ENCODE results near the gene WDPCP. TPM values are rescaled to one million over a fixed set of nuclear protein-coding genes. Genes with fewer than 3 reads are reported as not detected.
"Not testable (repeated sequence)": the region's sequence is repeated elsewhere in the genome, so short reads cannot be mapped to it uniquely, and the experiment has no call there.

Gene WDPCP
- polyA plus RNA-seq, 12 donors: 6.2 to 12.8 (median 9.5) TPM; not detected in 1

- no peak for DNase-seq
Measured at GRCh38 chr2:63465633-63466032, 122.6 kb downstream of the WDPCP start.

GRCh38 chr2:63463142-63463541 is 125.1 kb downstream of the WDPCP start:
- no peak for DNase-seq

- no peak for DNase-seq
Measured at GRCh38 chr2:63446658-63447057, 141.6 kb downstream of the WDPCP start.

GRCh38 chr2:63444565-63445288 is 143.6 kb downstream of the WDPCP start:
- DNase-seq: no peak

GRCh38 chr2:63440612-63441011 is 147.7 kb downstream of the WDPCP start:
- no peak for DNase-seq

GRCh38 chr2:63438181-63438580 is 150.1 kb downstream of the WDPCP start:
- no peak for DNase-seq

GRCh38 chr2:63436488-63436887 is 151.8 kb downstream of the WDPCP start:
- DNase-seq: no peak

- DNase-seq: no peak
Measured at GRCh38 chr2:63435070-63435469, 153.2 kb downstream of the WDPCP start.

- DNase-seq: no peak
Measured at GRCh38 chr2:63434024-63435001, 154.0 kb downstream of the WDPCP start.

GRCh38 chr2:63432373-63432772 is 155.9 kb downstream of the WDPCP start:
- DNase-seq: no peak

- no peak for DNase-seq
Measured at GRCh38 chr2:63425606-63426005, 162.7 kb downstream of the WDPCP start.

GRCh38 chr2:63425079-63425416 is 163.2 kb downstream of the WDPCP start:
- no peak for DNase-seq

- no peak for DNase-seq
Measured at GRCh38 chr2:63424329-63425078, 163.8 kb downstream of the WDPCP start.

GRCh38 chr2:63422556-63422955 is 165.7 kb downstream of the WDPCP start:
- DNase-seq: no peak

- no peak for DNase-seq
Measured at GRCh38 chr2:63408530-63408929, 179.7 kb downstream of the WDPCP start.

- DNase-seq: no peak
Measured at GRCh38 chr2:63406641-63407040, 181.6 kb downstream of the WDPCP start.

GRCh38 chr2:63403820-63404219 is 184.5 kb downstream of the WDPCP start:
- DNase-seq: no peak

- not testable (repeated sequence) for DNase-seq
Measured at GRCh38 chr2:63402889-63403288, 185.4 kb downstream of the WDPCP start.

GRCh38 chr2:63399156-63399555 is 189.1 kb downstream of the WDPCP start:
- no peak for DNase-seq

- DNase-seq: no peak
Measured at GRCh38 chr2:63379451-63379850, 208.8 kb downstream of the WDPCP start.

- DNase-seq: no peak
Measured at GRCh38 chr2:63378589-63378988, 209.7 kb downstream of the WDPCP start.

- no peak for DNase-seq
Measured at GRCh38 chr2:63374341-63374740, 213.9 kb downstream of the WDPCP start.
